ENCODE data around the gene E2F4. TPM values are rescaled to one million over a fixed set of nuclear protein-coding genes. Genes with fewer than 3 reads are reported as not detected.

The E2F4 gene
- total and polyA plus RNA-seq, 2 of the 13 experiments (the other 11 are each of a cell fraction or from before 2014, with no cell fraction given): 84.8 to 91.2 TPM

DNA sequence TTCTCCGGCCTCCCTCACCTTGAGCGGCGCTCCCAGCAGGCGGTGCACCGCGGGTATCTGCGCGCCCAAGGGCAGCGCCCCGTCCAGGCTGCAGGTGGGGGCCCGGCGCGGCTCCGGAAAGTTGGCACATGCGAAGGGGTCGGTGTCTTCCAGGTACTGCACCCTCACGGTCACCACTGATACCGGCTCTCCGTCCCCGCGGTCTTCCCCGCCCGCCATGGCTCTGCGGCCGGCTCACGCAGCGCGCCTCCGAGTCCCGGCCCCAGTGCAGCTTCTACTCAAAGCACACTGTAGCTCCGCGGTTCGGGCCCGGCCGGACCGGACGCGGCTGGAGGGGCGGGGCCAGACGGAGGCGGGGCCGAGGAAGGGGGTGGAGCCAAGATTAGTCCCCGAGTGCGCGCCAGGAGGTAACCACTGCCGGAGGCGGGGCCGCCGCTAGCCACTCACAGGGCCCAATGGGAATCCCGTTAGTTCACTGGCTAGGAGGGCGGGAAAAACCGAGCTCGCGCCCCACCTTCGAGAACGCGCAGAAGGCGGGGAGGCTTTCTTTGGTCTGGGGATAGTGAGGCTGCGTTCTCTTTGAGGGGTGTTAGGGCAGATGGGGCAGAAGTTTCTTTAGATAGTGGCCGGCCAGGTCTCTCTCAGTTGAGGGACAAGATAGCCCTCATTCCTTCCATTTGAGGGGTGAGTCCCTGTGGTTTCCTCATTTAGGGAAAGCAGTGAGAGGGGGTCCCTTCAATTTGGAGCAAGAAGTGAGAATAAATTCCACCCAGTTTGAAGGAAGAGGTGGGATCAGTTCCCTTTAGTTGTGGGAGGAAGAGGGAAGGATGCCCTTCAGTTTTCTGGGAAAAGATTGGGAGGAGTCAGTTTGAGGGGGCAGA lies 55.5 kb downstream of the E2F4 start, which contains the start of gene FHOD1 (continued):
- TF ChIP-seq, protein P1, sequence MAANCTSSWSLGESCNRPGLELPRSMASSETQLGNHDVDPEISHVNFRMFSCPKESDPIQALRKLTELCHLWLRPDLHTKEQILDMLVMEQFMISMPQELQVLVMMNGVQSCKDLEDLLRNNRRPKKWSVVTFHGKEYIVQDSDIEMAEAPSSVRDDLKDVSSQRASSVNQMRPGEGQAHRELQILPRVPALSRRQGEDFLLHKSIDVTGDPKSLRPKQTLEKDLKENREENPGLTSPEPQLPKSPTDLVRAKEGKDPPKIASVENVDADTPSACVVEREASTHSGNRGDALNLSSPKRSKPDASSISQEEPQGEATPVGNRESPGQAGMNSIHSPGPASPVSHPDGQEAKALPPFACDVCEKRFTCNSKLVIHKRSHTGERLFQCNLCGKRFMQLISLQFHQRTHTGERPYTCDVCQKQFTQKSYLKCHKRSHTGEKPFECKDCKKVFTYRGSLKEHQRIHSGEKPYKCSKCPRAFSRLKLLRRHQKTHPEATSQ (CRISPR knock-in tag; IDR thresholded peaks at IDR 0.05; ENCODE audit: borderline replicate concordance): peak; percentile 81; the same call in 1 of the 2 replicates
- TF ChIP-seq RFX3 (CRISPR knock-in tag; IDR thresholded peaks at IDR 0.05) (no peak), ZNF709 (CRISPR knock-in tag; IDR thresholded peaks at IDR 0.05) (peak; percentile 43), KDM4B (CRISPR knock-in tag; IDR thresholded peaks at IDR 0.05) (0 out of 2 replicates have a peak, but pooled peaks have one; percentile 34), PAWR (CRISPR knock-in tag; IDR thresholded peaks at IDR 0.05; ENCODE audit: borderline replicate concordance) (no peak; the same call in 1 of the 2 replicates), HMG20A (CRISPR knock-in tag; IDR thresholded peaks at IDR 0.05; ENCODE audit: borderline replicate concordance) (0 out of 2 replicates have a peak, but pooled peaks have one; percentile 9), KLF9 (CRISPR knock-in tag; IDR thresholded peaks at IDR 0.05; ENCODE audit: low read depth) (peak; percentile 90; the same call in 1 of the 2 replicates), ZNF235 (CRISPR knock-in tag; IDR thresholded peaks at IDR 0.05; ENCODE audit: borderline replicate concordance) (no peak), BORCS8-MEF2B (CRISPR knock-in tag; IDR thresholded peaks at IDR 0.05) (peak; percentile 92), ZNF652 (CRISPR knock-in tag; IDR thresholded peaks at IDR 0.05; ENCODE audit: borderline replicate concordance, low read depth) (peak; percentile 34; the same call in 1 of the 2 replicates), ZNF333 (CRISPR knock-in tag; IDR thresholded peaks at IDR 0.05; ENCODE audit: borderline replicate concordance) (no peak), MIER2 (CRISPR knock-in tag; IDR thresholded peaks at IDR 0.05) (no peak), MBNL3 (CRISPR knock-in tag; conservative IDR thresholded peaks at IDR 0.05) (no peak), NKX3-1 (CRISPR knock-in tag; IDR thresholded peaks at IDR 0.05) (no peak)
- TF ChIP-seq, protein P2, sequence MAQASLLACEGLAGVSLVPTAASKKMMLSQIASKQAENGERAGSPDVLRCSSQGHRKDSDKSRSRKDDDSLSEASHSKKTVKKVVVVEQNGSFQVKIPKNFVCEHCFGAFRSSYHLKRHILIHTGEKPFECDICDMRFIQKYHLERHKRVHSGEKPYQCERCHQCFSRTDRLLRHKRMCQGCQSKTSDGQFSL (CRISPR knock-in tag; IDR thresholded peaks at IDR 0.05): no peak
- TF ChIP-seq, protein P3, sequence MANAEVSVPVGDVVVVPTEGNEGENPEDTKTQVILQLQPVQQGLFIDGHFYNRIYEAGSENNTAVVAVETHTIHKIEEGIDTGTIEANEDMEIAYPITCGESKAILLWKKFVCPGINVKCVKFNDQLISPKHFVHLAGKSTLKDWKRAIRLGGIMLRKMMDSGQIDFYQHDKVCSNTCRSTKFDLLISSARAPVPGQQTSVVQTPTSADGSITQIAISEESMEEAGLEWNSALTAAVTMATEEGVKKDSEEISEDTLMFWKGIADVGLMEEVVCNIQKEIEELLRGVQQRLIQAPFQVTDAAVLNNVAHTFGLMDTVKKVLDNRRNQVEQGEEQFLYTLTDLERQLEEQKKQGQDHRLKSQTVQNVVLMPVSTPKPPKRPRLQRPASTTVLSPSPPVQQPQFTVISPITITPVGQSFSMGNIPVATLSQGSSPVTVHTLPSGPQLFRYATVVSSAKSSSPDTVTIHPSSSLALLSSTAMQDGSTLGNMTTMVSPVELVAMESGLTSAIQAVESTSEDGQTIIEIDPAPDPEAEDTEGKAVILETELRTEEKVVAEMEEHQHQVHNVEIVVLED (CRISPR knock-in tag; IDR thresholded peaks at IDR 0.05; ENCODE audit: borderline replicate concordance): no peak
- TF ChIP-seq, protein P4, sequence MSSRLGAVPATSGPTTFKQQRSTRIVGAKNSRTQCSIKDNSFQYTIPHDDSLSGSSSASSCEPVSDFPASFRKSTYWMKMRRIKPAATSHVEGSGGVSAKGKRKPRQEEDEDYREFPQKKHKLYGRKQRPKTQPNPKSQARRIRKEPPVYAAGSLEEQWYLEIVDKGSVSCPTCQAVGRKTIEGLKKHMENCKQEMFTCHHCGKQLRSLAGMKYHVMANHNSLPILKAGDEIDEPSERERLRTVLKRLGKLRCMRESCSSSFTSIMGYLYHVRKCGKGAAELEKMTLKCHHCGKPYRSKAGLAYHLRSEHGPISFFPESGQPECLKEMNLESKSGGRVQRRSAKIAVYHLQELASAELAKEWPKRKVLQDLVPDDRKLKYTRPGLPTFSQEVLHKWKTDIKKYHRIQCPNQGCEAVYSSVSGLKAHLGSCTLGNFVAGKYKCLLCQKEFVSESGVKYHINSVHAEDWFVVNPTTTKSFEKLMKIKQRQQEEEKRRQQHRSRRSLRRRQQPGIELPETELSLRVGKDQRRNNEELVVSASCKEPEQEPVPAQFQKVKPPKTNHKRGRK (CRISPR knock-in tag; IDR thresholded peaks at IDR 0.05): no peak; the same call in 1 of the 2 replicates
- TF ChIP-seq, protein P5, sequence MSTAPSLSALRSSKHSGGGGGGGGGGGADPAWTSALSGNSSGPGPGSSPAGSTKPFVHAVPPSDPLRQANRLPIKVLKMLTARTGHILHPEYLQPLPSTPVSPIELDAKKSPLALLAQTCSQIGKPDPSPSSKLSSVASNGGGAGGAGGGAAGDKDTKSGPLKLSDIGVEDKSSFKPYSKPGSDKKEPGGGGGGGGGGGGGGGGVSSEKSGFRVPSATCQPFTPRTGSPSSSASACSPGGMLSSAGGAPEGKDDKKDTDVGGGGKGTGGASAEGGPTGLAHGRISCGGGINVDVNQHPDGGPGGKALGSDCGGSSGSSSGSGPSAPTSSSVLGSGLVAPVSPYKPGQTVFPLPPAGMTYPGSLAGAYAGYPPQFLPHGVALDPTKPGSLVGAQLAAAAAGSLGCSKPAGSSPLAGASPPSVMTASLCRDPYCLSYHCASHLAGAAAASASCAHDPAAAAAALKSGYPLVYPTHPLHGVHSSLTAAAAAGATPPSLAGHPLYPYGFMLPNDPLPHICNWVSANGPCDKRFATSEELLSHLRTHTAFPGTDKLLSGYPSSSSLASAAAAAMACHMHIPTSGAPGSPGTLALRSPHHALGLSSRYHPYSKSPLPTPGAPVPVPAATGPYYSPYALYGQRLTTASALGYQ (CRISPR knock-in tag; IDR thresholded peaks at IDR 0.05): peak; percentile 50; the same call in 1 of the 2 replicates
- TF ChIP-seq, protein P6, sequence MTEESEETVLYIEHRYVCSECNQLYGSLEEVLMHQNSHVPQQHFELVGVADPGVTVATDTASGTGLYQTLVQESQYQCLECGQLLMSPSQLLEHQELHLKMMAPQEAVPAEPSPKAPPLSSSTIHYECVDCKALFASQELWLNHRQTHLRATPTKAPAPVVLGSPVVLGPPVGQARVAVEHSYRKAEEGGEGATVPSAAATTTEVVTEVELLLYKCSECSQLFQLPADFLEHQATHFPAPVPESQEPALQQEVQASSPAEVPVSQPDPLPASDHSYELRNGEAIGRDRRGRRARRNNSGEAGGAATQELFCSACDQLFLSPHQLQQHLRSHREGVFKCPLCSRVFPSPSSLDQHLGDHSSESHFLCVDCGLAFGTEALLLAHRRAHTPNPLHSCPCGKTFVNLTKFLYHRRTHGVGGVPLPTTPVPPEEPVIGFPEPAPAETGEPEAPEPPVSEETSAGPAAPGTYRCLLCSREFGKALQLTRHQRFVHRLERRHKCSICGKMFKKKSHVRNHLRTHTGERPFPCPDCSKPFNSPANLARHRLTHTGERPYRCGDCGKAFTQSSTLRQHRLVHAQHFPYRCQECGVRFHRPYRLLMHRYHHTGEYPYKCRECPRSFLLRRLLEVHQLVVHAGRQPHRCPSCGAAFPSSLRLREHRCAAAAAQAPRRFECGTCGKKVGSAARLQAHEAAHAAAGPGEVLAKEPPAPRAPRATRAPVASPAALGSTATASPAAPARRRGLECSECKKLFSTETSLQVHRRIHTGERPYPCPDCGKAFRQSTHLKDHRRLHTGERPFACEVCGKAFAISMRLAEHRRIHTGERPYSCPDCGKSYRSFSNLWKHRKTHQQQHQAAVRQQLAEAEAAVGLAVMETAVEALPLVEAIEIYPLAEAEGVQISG (CRISPR knock-in tag; IDR thresholded peaks at IDR 0.05): no peak; the same call in 1 of the 2 replicates
